ENCODE results near the gene LYRM2. TPM values are rescaled to one million over a fixed set of nuclear protein-coding genes. Genes with fewer than 3 reads are reported as not detected.

Gene LYRM2, protein sequence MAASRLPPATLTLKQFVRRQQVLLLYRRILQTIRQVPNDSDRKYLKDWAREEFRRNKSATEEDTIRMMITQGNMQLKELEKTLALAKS
- total RNA-seq (2022; extraction: Qiagen RNA extraction): 28.5 to 35.0 TPM (median 33.9 TPM) in 5 replicates

DNA sequence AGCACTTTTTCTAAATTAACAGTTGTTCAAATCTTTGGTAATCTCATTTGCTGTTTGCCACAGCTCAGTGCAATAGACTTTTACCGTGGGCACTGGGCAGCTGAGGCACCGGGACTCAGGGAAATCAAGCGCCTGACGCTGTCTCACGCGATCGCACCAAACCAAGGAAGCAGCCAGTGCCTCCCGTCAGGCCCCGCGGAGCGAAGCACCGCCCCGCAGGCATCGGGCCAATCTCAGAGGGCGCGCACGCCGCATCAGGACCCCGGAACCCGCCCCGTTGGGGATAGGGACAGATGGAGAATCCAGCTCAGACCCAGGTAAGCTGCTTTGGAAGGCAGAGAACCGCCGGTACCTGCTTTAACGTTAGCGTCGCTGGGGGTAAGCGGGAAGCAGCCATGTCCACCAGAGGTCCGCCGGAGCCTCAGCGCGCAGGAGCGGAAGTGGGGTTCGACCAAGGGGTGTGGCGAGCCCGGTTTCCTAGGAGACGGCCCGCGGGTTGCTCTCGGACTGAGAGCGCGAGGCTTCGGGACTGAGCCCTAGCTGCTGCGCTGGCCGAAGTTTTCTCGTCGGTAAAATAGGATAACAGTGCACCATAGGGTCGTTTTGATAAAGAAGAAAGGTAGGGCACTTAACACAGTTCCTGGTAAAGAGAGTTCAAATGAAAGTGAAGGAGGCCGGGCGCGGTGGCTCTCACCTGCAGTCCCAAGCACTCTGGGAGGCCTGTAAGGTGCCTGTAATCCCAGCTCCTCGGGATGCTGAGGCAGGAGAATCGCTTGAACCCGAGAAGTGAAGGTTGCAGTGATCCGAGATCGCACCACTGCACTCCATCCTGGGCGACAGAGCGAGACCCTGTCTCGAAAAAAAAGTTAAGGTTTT lies at the start of gene LYRM2:
TSS of gene LYRM2 (minus strand) at position 428 of the 876 bp plus-strand sequence. CDS start at position 397, 31 bp downstream.

Other genes with a start within 250 kb of the LYRM2 start
- 3.6 to 5.4 TPM (median 4.6 TPM) in 5 replicates for gene RRAGD, start 226.5 kb downstream of the LYRM2 start, total RNA-seq (2022; extraction: Qiagen RNA extraction)
- gene ANKRD6, start 205.6 kb downstream of the LYRM2 start, total RNA-seq (2022; extraction: Qiagen RNA extraction): 1.7 to 2.3 TPM (median 1.8 TPM) in 5 replicates
- 9.6 to 14.0 TPM (median 12.4 TPM) in 5 replicates for gene MDN1, start 181.0 kb upstream of the LYRM2 start, total RNA-seq (2022; extraction: Qiagen RNA extraction)
- gene CASP8AP2, start 191.1 kb upstream of the LYRM2 start, total RNA-seq (2022; extraction: Qiagen RNA extraction): 4.8 to 7.8 TPM (median 6.8 TPM) in 5 replicates